CD14-positive monocyte (primary cell): ENCODE results near the gene CCDC68. TPM values are rescaled to one million over a fixed set of nuclear protein-coding genes. Genes with fewer than 3 reads are reported as not detected.

ENCODE experiments used
- DNase-seq, 3 donors: peaks; one replicate each; pipeline ENCODE4 v3.0.0-alpha.2; 2011 to 2022
- H2AFZ ChIP-seq: 2 replicates; pipeline ENCODE4 v1.6.0; 2012; ENCODE audit warnings: mild to moderate bottlenecking, low read depth, low read length, inconsistent platforms; ENCODE audit not compliant: insufficient read depth, poor library complexity, severe bottlenecking
- H3K27ac ChIP-seq, 2 donors: 1 replicate in 1 of 2; 2 replicates in 1 of 2; pipeline ENCODE4 v1.5.1; 2012 to 2013; ENCODE audit warnings: low read length in 2 of 2, control low read depth in 1 of 2, inconsistent platforms in 1 of 2, low read depth in 1 of 2, mild to moderate bottlenecking in 1 of 2
- H3K27me3 ChIP-seq, 2 donors: one replicate each; pipeline versions ENCODE4 v1.6.0 to v1.6.1; 2011 to 2013; ENCODE audit warnings: low read length in 2 of 2; ENCODE audit not compliant: control insufficient read depth in 2 of 2, insufficient read depth in 2 of 2
- H3K36me3 ChIP-seq, 2 donors: replicated peaks in 1 of 2; 1 replicate in 1 of 2; 2 replicates in 1 of 2; pipeline versions ENCODE4 v1.5.1 to v1.6.1; 2012 to 2013; ENCODE audit warnings: low read length in 2 of 2, control low read depth in 1 of 2, inconsistent platforms in 1 of 2, mild to moderate bottlenecking in 1 of 2; ENCODE audit not compliant: insufficient read depth in 2 of 2, control insufficient read depth in 1 of 2
- H3K4me1 ChIP-seq, 2 donors: 1 replicate in 1 of 2; 2 replicates in 1 of 2; pipeline versions ENCODE4 v1.5.1 to v1.6.1; 2012 to 2013; ENCODE audit warnings: low read length in 2 of 2, control low read depth in 1 of 2, inconsistent platforms in 1 of 2, mild to moderate bottlenecking in 1 of 2, moderate library complexity in 1 of 2; ENCODE audit not compliant: insufficient read depth in 2 of 2, control insufficient read depth in 1 of 2
- H3K4me2 ChIP-seq: replicated peaks from 2 replicates; pipeline ENCODE3; 2012; ENCODE audit warnings: low read length, moderate library complexity, mild to moderate bottlenecking; ENCODE audit not compliant: poor library complexity, severe bottlenecking; ENCODE audit errors: extremely low read depth
- H3K4me3 ChIP-seq, 3 experiments: fragments of 200-600 bp in 1 of 3; sonication (generic) in 1 of 3; replicated peaks in 1 of 3; 1 replicate in 2 of 3; 2 replicates in 1 of 3; pipeline ENCODE4 v1.5.1; 2011 to 2013; ENCODE audit warnings: low read length in 3 of 3, mild to moderate bottlenecking in 3 of 3, control low read depth in 2 of 3, low read depth in 2 of 3, inconsistent platforms in 1 of 3, moderate library complexity in 1 of 3
- H3K79me2 ChIP-seq: 2 replicates; pipeline ENCODE4 v1.6.0; 2012; ENCODE audit warnings: mild to moderate bottlenecking, control low read depth, inconsistent platforms, low read length, moderate library complexity; ENCODE audit not compliant: insufficient read depth
- H3K9ac ChIP-seq: 2 replicates; pipeline ENCODE4 v1.6.0; 2017; ENCODE audit warnings: low read length, mild to moderate bottlenecking; ENCODE audit not compliant: insufficient read depth, poor library complexity, severe bottlenecking
- H3K9me3 ChIP-seq, 2 donors: replicated peaks in 1 of 2; 1 replicate in 1 of 2; 2 replicates in 1 of 2; pipeline versions ENCODE4 v1.5.1 to v1.6.1; 2012 to 2013; ENCODE audit warnings: low read length in 2 of 2, control low read depth in 1 of 2; ENCODE audit not compliant: control insufficient read depth in 1 of 2, insufficient read depth in 1 of 2
- H4K20me1 ChIP-seq: 2 replicates; pipeline ENCODE4 v1.6.0; 2012; ENCODE audit warnings: mild to moderate bottlenecking, low read length, control low read depth, moderate library complexity; ENCODE audit not compliant: insufficient read depth
- H3K27ac Mint-ChIP-seq, 7 donors: one replicate each; pipeline ENCODE4 v1.8.0; 2020; ENCODE audit warnings: mild to moderate bottlenecking in 7 of 7, mixed read lengths in 7 of 7, moderate library complexity in 6 of 7, inconsistent platforms in 2 of 7
- H3K27me3 Mint-ChIP-seq, 3 donors: one replicate each; pipeline ENCODE4 v1.8.0; 2021 to 2022; ENCODE audit warnings: low read depth in 3 of 3, mild to moderate bottlenecking in 3 of 3, mixed read lengths in 3 of 3, moderate library complexity in 3 of 3, inconsistent platforms in 1 of 3
- H3K36me3 Mint-ChIP-seq, 2 donors: one replicate each; pipeline ENCODE4 v1.8.0; 2020; ENCODE audit warnings: mixed read lengths in 2 of 2, inconsistent platforms in 1 of 2, mild to moderate bottlenecking in 1 of 2
- H3K4me1 Mint-ChIP-seq: one replicate; pipeline ENCODE4 v1.8.0; 2020; ENCODE audit warnings: mild to moderate bottlenecking, mixed read lengths
- H3K4me3 Mint-ChIP-seq, 2 donors: one replicate each; pipeline ENCODE4 v1.8.0; 2020; ENCODE audit warnings: mild to moderate bottlenecking in 2 of 2, mixed read lengths in 2 of 2, moderate library complexity in 1 of 2
- H3K9me3 Mint-ChIP-seq, 7 donors: one replicate each; pipeline ENCODE4 v1.8.0; 2020 to 2022; ENCODE audit warnings: mixed read lengths in 7 of 7, mild to moderate bottlenecking in 6 of 7, moderate library complexity in 6 of 7, inconsistent platforms in 2 of 7
- WGBS: methylation state at CpG from one replicate; pipeline ENCODE4 v1.1.5; 2013; ENCODE audit warnings: missing lambda C conversion rate; ENCODE audit not compliant: insufficient coverage; 5-methylcytosine and 5-hydroxymethylcytosine counted together
- intact Hi-C, 2 donors: fragments of 100-400 bp; cut with micrococcal nuclease; formaldehyde crosslinking; loops; one replicate each; pipeline versions ENCODE4 v1.15.0 to v1.15.1; 2023
- polyA plus RNA-seq, 3 donors: library from polyadenylated mRNA; depleted of rRNA in 1 of 3; unstranded in 2 of 3; stranded (reverse) in 1 of 3; fragments of 300-500 nt in 2 of 3; fragments of >200 nt in 1 of 3; fragmentation: Illumina TruSeq in 2 of 3; gene quantifications; 1 replicate in 2 of 3; 2 replicates in 1 of 3; pipeline ENCODE4 v1.2.3, GENCODE V29; 2012 to 2021
- TF ChIP-seq, protein P1 (sequence below): fragments of 200-600 bp; IDR thresholded peaks from one replicate; pipeline ENCODE4 v1.8.0; 2022; ENCODE audit warnings: antibody characterized with exemption, mild to moderate bottlenecking

CCDC68 gene
- polyA plus RNA-seq, 3 donors, result 0.09 to 0.15 TPM; not detected in 1

DNA sequence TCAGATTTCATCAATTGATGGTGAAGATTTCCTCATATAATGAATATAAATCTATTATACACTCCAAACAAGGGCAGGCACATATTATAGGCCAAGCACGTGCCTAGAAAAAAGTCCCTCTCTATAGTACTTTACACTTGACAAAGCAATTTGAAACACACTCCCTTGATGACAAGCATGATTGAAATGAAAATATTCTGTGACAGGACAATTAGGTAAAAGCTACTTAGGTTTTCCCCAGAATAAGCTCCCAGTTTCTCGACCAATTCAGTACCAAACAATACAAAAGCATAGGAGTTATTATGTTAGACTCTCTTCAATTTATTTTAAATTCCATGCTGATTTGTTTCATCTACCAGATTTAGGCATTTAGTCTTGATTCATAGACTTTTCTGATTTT is 47.7 kb downstream of the CCDC68 start:
- Mint-ChIP-seq H3K27ac (no peak overlapping the region), H3K9me3 (peaks cover 0 to 15% (median 2%) of the 10 kb centered on the region in 7 donors), H3K4me3 (no peak overlapping the region), H3K27me3 (peaks cover 0 to 2% (median 2%) of the 10 kb centered on the region in 3 donors), H3K4me1 (no peaks in the 10 kb centered on the region), H3K36me3 (no peaks in the 10 kb centered on the region)
- intact Hi-C loops, result no loop called here
- H3K4me3 ChIP-seq, result no peak overlapping the region
- DNase-seq, result no peak
- no peaks in the 10 kb centered on the region for H4K20me1 ChIP-seq
- no peak overlapping the region for H2AFZ ChIP-seq
- TF ChIP-seq, protein P1, sequence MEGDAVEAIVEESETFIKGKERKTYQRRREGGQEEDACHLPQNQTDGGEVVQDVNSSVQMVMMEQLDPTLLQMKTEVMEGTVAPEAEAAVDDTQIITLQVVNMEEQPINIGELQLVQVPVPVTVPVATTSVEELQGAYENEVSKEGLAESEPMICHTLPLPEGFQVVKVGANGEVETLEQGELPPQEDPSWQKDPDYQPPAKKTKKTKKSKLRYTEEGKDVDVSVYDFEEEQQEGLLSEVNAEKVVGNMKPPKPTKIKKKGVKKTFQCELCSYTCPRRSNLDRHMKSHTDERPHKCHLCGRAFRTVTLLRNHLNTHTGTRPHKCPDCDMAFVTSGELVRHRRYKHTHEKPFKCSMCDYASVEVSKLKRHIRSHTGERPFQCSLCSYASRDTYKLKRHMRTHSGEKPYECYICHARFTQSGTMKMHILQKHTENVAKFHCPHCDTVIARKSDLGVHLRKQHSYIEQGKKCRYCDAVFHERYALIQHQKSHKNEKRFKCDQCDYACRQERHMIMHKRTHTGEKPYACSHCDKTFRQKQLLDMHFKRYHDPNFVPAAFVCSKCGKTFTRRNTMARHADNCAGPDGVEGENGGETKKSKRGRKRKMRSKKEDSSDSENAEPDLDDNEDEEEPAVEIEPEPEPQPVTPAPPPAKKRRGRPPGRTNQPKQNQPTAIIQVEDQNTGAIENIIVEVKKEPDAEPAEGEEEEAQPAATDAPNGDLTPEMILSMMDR, result no peak
- peaks cover 0 to 14% of the 10 kb centered on the region in 2 donors for H3K9me3 ChIP-seq
- no peaks in the 10 kb centered on the region for H3K4me1 ChIP-seq
- H3K4me2 ChIP-seq, result no peak overlapping the region
- no peak overlapping the region for H3K9ac ChIP-seq
- no peaks in the 10 kb centered on the region for H3K36me3 ChIP-seq
- no CpG with 5 or more reads among the region's 2 CpGs for WGBS
- no peaks in the 10 kb centered on the region for H3K27me3 ChIP-seq
- no peaks in the 10 kb centered on the region for H3K79me2 ChIP-seq
- H3K27ac ChIP-seq, result no peak overlapping the region

DNA sequence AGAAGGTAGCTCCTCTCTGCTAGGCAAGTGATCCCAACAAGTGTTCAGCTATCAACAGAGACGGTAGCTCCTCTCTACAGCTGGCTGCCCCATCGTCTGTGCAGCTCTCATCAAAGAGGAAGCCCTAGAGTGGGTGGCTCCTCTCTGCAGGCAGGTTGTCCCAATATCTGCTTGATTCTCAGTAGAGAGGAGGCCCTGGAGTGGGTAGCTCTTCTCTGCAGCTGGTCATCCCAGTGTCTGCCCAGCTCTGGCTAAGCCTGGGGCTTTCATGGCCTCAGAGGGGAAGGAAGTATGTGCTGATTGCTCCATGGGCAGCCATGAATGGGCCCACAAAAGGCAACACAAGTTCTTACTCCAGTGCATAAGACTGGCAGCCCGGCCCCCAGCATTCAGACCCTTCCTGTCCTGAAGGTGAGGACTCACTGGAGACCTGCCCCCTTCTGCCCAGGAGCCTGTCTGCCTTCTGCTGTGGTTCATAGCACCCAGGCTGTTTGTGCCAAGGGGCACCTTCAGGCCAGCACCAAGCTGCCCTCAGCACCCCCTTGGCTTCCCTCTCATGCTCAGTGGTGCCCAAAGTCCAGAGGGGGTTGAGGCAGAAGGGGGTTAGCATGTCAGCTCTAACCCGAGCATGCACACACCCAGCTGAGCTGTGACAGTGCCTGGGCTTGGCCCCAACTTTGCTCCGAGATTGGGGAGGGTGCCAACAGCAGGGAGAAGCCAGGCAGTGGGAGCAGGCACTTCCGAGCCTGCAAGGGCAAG is 48.9 kb downstream of the CCDC68 start:
- H3K27me3 Mint-ChIP-seq, result peaks cover 0 to 2% (median 2%) of the 10 kb centered on the region in 3 donors
- Histone ChIP-seq H3K4me3 (no peak overlapping the region), H3K9ac (no peak overlapping the region), H3K4me2 (no peak overlapping the region), H3K79me2 (no peaks in the 10 kb centered on the region), H4K20me1 (no peaks in the 10 kb centered on the region), H3K27ac (no peak overlapping the region), H3K9me3 (peaks cover 0 to 14% of the 10 kb centered on the region in 2 donors), H3K4me1 (no peaks in the 10 kb centered on the region), H3K27me3 (no peaks in the 10 kb centered on the region), H2AFZ (no peak overlapping the region), H3K36me3 (no peaks in the 10 kb centered on the region)
- 94% methylated on average over 5 of the region's 6 CpGs for WGBS
- TF ChIP-seq, protein P1, result no peak
- intact Hi-C loops, result no loop called here
- no peaks in the 10 kb centered on the region for H3K36me3 Mint-ChIP-seq
- no peak for DNase-seq
- H3K27ac Mint-ChIP-seq, result no peak overlapping the region
- H3K4me1 Mint-ChIP-seq, result no peaks in the 10 kb centered on the region
- peaks cover 0 to 15% (median 2%) of the 10 kb centered on the region in 7 donors for H3K9me3 Mint-ChIP-seq
- no peak overlapping the region for H3K4me3 Mint-ChIP-seq
